Parathyroid adenoma (tissue), 2 donors: ENCODE data around the gene MAP3K4.

Experiments
- H2AFZ ChIP-seq: fragments of 300-600 bp; sonication (generic); one replicate; pipeline ENCODE4 v1.7.0; 2017; ENCODE audit warnings: antibody characterized with exemption, mild to moderate bottlenecking
- H3K27ac ChIP-seq: fragments of 300-600 bp; sonication (generic); one replicate; pipeline ENCODE4 v1.7.0; 2017
- H3K27me3 ChIP-seq: fragments of 300-600 bp; sonication (generic); one replicate; pipeline ENCODE4 v1.7.0; 2017; ENCODE audit warnings: low read length; ENCODE audit not compliant: control insufficient read depth, insufficient read depth
- H3K36me3 ChIP-seq: fragments of 300-600 bp; sonication (generic); one replicate; pipeline ENCODE4 v1.7.0; 2017; ENCODE audit warnings: low read length; ENCODE audit not compliant: control insufficient read depth, insufficient read depth
- H3K4me1 ChIP-seq: fragments of 300-600 bp; sonication (generic); one replicate; pipeline ENCODE4 v1.7.0; 2017; ENCODE audit warnings: control low read depth
- H3K4me2 ChIP-seq: fragments of 300-600 bp; sonication (generic); one replicate; pipeline ENCODE4 v1.7.0; 2017; ENCODE audit warnings: low read length
- H3K4me3 ChIP-seq: fragments of 300-600 bp; sonication (generic); one replicate; pipeline ENCODE4 v1.7.0; 2017; ENCODE audit warnings: low read depth, low read length
- H3K79me2 ChIP-seq: fragments of 300-600 bp; sonication (generic); one replicate; pipeline ENCODE4 v1.7.0; 2017; ENCODE audit warnings: control low read depth
- H3K9ac ChIP-seq: fragments of 300-600 bp; sonication (generic); one replicate; pipeline ENCODE4 v1.7.0; 2017; ENCODE audit warnings: mild to moderate bottlenecking
- H3K9me3 ChIP-seq: fragments of 300-600 bp; sonication (generic); one replicate; pipeline ENCODE4 v1.7.0; 2017; ENCODE audit warnings: low read length; ENCODE audit not compliant: control insufficient read depth
- TF ChIP-seq, protein P1 (sequence below): fragments of 300-600 bp; sonication (generic); IDR thresholded peaks from one replicate; pipeline ENCODE4 v1.7.0; 2017; ENCODE audit warnings: antibody characterized with exemption, mild to moderate bottlenecking
- donor health status: primary hyperparathyroidism.

Gene MAP3K4

DNA sequence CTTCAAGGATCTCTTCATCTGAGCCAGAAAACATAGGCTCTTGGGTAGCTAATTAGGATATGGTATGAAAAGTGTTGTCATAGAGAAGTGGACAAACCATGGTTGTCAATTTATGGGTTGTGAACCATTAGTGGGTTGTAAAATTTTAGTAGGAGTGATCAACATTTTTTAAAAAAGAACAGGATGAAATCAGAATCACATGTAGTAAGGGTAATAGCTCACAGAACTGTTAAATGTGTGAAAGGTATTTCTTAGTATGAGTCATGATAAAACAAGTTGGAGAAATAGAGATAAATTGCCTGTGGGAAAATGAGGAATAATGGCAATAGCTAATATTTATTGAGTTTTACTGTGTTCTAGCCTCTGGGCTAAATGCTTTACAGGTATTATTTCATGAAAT, 113.4 kb downstream of the MAP3K4 start:
- Histone ChIP-seq H3K79me2 (no peaks in the 10 kb centered on the region), H3K9me3 (no peaks in the 10 kb centered on the region), H3K4me3 (no peak overlapping the region), H3K27me3 (no peaks in the 10 kb centered on the region), H3K27ac (no peak overlapping the region), H3K9ac (no peak overlapping the region), H3K4me1 (no peaks in the 10 kb centered on the region), H3K36me3 (no peaks in the 10 kb centered on the region), H2AFZ (no peak overlapping the region), H3K4me2 (no peak overlapping the region)
- TF ChIP-seq, protein P1, sequence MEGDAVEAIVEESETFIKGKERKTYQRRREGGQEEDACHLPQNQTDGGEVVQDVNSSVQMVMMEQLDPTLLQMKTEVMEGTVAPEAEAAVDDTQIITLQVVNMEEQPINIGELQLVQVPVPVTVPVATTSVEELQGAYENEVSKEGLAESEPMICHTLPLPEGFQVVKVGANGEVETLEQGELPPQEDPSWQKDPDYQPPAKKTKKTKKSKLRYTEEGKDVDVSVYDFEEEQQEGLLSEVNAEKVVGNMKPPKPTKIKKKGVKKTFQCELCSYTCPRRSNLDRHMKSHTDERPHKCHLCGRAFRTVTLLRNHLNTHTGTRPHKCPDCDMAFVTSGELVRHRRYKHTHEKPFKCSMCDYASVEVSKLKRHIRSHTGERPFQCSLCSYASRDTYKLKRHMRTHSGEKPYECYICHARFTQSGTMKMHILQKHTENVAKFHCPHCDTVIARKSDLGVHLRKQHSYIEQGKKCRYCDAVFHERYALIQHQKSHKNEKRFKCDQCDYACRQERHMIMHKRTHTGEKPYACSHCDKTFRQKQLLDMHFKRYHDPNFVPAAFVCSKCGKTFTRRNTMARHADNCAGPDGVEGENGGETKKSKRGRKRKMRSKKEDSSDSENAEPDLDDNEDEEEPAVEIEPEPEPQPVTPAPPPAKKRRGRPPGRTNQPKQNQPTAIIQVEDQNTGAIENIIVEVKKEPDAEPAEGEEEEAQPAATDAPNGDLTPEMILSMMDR = no peak

DNA sequence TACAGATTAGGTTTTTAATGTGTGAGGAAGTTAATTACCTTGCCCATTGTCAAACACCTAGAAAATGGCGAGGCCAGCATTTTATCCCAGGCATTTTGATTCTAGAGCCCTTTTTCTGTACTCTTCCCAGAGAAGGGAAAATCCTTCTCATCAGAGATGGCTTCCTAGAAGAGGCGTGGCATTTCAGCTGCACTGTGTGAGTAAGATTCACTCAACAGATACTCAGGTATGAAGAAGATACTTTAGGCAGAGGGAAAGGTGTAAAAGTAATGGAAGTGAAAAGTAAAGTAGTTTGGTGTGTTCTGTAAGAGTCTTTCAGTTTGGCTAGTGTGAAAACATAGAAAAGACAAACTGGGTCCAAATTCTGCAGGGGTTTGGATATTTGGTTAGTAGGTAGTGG, 113.8 kb downstream of the MAP3K4 start:
- H3K36me3 ChIP-seq = no peaks in the 10 kb centered on the region
- H3K4me3 ChIP-seq = no peak overlapping the region
- TF ChIP-seq, protein P1 = no peak
- H3K9ac ChIP-seq = no peak overlapping the region
- no peak overlapping the region for H2AFZ ChIP-seq
- no peak overlapping the region for H3K4me2 ChIP-seq
- no peaks in the 10 kb centered on the region for H3K9me3 ChIP-seq
- H3K4me1 ChIP-seq = no peaks in the 10 kb centered on the region
- H3K79me2 ChIP-seq = no peaks in the 10 kb centered on the region
- no peaks in the 10 kb centered on the region for H3K27me3 ChIP-seq
- no peak overlapping the region for H3K27ac ChIP-seq

DNA sequence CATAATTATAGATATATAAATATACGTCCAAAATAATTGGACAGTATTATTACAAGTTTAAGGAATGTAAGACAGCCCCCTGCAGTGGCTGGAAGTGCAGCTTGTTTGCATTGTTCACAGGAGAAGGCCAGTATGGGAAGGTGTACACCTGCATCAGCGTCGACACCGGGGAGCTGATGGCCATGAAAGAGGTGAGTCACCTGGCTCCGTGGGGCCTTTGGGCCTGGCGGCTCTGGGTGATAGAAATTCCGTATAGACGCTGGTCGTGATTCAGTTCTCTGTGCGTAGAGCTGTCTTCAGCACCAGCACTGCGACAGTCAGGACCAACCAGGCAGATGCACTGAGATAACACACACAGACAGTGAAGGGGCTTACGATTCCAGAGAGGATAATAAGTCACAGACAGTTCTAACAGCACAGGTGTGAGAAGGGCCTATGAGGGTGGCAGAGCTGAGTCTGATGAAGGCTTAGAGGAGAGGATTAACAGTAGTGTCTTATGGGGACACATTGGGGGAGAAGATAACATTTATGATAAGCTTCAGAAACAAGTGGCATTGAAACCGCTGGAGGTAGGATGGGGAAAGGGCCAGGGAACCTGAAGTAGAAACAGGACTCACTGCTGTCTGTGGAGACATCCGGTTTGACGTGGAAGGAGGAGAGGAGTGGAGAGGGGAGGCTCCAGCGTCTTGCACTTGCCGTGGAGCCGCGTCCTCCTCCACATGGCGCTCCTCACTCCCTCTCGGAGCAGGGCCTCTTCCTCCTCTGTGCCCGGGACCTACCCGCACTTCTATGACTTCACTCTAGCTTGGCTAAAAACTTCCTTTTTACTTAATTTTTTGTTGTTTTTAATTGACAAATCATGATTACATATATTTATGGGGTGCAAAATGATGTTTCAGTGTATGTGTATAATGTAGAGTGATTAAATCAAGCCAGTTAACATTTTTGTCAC, 116.5 kb downstream of the MAP3K4 start:
- Histone ChIP-seq H3K27ac (no peak overlapping the region), H3K36me3 (no peaks in the 10 kb centered on the region), H3K4me3 (no peak overlapping the region), H3K9ac (no peak overlapping the region), H2AFZ (no peak overlapping the region), H3K79me2 (no peaks in the 10 kb centered on the region), H3K9me3 (no peaks in the 10 kb centered on the region), H3K27me3 (no peaks in the 10 kb centered on the region), H3K4me1 (no peaks in the 10 kb centered on the region), H3K4me2 (no peak overlapping the region)
- TF ChIP-seq, protein P1 = no peak

DNA sequence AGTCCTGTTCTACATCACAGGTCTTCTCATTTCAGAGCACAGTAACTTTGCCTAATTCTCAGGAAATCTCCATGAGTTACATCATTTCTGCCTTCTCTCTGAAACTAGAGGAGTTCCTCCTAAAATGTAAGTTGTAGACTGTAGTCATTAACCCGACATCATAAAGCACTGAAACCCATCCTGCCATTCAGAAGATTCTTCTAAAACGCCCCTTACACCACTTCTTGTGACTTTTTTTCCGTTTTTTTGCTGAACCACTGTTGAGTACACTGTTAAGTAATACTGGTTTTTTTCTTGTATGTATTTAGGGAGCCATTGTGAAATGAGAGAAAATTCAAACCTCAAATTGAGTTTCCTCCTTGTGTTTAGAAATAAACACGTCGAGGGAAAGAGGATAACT, 117.3 kb downstream of the MAP3K4 start:
- H3K4me2 ChIP-seq = no peak overlapping the region
- no peaks in the 10 kb centered on the region for H3K4me1 ChIP-seq
- no peaks in the 10 kb centered on the region for H3K36me3 ChIP-seq
- no peak overlapping the region for H2AFZ ChIP-seq
- no peaks in the 10 kb centered on the region for H3K27me3 ChIP-seq
- no peak overlapping the region for H3K9ac ChIP-seq
- no peaks in the 10 kb centered on the region for H3K9me3 ChIP-seq
- no peaks in the 10 kb centered on the region for H3K79me2 ChIP-seq
- no peak overlapping the region for H3K27ac ChIP-seq
- TF ChIP-seq, protein P1 = no peak
- no peak overlapping the region for H3K4me3 ChIP-seq

DNA sequence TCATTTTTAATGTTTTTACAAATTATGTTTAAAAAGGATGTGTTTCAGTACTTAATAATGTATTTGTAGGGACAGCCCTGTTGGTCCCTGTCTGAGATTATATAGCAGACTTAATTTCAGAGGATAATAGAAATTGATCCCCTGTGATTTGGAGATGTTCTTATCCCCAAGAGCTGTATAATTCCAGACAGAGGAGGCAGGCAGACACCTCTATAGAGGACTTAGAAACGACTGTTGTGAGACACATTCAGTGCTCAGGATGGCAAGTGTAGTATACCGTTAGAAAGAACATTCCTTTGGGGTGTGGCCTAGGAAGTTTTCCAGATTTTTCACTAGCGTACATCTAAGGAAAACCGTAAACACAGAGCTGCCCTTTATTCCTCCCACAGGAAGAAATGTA, 117.8 kb downstream of the MAP3K4 start:
- H3K9me3 ChIP-seq = no peaks in the 10 kb centered on the region
- no peaks in the 10 kb centered on the region for H3K36me3 ChIP-seq
- H3K27me3 ChIP-seq = no peaks in the 10 kb centered on the region
- H3K9ac ChIP-seq = no peak overlapping the region
- H3K27ac ChIP-seq = no peak overlapping the region
- no peaks in the 10 kb centered on the region for H3K79me2 ChIP-seq
- no peak overlapping the region for H3K4me2 ChIP-seq
- TF ChIP-seq, protein P1 = no peak
- no peak overlapping the region for H3K4me3 ChIP-seq
- H3K4me1 ChIP-seq = no peaks in the 10 kb centered on the region
- H2AFZ ChIP-seq = no peak overlapping the region
